ENCODE measurements around the gene MRPS6. TPM values are rescaled to one million over a fixed set of nuclear protein-coding genes. Genes with fewer than 3 reads are reported as not detected.

MRPS6 gene
- total RNA-seq, 1 experiment from 2014 or later = 109 TPM

DNA sequence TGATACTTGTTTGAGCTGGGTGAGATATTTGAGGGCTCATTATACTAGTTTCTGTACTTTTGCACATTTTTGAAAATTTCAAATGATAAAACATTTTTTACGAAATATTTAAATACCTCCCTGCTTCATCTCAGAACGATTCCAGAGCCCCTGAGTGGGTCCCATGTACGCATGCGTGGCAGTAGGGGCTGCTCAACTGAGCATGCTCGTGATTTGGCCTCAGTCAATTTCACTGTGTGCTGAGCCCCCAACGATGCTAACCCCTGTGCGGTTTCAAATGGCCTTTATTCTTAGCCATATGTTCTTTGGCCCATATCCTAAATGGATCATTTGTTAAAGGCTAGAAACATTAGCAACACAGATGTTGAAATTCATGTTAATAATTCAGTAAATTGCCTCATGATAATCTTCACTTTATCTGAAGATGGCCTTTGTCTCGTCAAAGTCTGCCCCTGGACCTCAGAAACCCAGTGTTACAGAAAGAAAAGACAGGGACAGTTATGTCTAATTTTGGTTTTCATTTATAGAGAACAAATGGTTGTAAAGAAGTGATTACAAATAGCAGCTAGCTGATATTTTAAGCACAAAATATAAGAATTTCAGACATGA, 108.2 kb downstream of the MRPS6 start:
- TF ChIP-seq TCF7L2 (IDR thresholded peaks at IDR 0.05; ENCODE audit: low read depth, low read length) (no peak), POLR2AphosphoS5 (IDR thresholded peaks at IDR 0.05; ENCODE audit: low read depth, low read length) (no peak), SIN3A (IDR thresholded peaks at IDR 0.05; ENCODE audit: borderline replicate concordance, insufficient read depth, low read depth, low read length) (no peak)
- TF ChIP-seq, protein P1, sequence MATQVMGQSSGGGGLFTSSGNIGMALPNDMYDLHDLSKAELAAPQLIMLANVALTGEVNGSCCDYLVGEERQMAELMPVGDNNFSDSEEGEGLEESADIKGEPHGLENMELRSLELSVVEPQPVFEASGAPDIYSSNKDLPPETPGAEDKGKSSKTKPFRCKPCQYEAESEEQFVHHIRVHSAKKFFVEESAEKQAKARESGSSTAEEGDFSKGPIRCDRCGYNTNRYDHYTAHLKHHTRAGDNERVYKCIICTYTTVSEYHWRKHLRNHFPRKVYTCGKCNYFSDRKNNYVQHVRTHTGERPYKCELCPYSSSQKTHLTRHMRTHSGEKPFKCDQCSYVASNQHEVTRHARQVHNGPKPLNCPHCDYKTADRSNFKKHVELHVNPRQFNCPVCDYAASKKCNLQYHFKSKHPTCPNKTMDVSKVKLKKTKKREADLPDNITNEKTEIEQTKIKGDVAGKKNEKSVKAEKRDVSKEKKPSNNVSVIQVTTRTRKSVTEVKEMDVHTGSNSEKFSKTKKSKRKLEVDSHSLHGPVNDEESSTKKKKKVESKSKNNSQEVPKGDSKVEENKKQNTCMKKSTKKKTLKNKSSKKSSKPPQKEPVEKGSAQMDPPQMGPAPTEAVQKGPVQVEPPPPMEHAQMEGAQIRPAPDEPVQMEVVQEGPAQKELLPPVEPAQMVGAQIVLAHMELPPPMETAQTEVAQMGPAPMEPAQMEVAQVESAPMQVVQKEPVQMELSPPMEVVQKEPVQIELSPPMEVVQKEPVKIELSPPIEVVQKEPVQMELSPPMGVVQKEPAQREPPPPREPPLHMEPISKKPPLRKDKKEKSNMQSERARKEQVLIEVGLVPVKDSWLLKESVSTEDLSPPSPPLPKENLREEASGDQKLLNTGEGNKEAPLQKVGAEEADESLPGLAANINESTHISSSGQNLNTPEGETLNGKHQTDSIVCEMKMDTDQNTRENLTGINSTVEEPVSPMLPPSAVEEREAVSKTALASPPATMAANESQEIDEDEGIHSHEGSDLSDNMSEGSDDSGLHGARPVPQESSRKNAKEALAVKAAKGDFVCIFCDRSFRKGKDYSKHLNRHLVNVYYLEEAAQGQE (IDR thresholded peaks at IDR 0.05; ENCODE audit: insufficient read depth in 1 of 2, low read depth in 2 of 2, low read length in 1 of 2) = no peak
- TF ChIP-seq, protein P2, sequence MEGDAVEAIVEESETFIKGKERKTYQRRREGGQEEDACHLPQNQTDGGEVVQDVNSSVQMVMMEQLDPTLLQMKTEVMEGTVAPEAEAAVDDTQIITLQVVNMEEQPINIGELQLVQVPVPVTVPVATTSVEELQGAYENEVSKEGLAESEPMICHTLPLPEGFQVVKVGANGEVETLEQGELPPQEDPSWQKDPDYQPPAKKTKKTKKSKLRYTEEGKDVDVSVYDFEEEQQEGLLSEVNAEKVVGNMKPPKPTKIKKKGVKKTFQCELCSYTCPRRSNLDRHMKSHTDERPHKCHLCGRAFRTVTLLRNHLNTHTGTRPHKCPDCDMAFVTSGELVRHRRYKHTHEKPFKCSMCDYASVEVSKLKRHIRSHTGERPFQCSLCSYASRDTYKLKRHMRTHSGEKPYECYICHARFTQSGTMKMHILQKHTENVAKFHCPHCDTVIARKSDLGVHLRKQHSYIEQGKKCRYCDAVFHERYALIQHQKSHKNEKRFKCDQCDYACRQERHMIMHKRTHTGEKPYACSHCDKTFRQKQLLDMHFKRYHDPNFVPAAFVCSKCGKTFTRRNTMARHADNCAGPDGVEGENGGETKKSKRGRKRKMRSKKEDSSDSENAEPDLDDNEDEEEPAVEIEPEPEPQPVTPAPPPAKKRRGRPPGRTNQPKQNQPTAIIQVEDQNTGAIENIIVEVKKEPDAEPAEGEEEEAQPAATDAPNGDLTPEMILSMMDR (IDR thresholded peaks at IDR 0.05) = no peak
- ATAC-seq = no peak
- in situ Hi-C loops (cut with HindIII; ENCODE audit: low pct_unique_long_range_greater_than_20kb, low sequenced_read_pairs) (no loop called here), intact Hi-C loops (cut with micrococcal nuclease; ENCODE audit: unreplicated experiment) (no loop called here)
- no peaks in the 10 kb centered on the region for H3K9me3 ChIP-seq (ENCODE audit: control insufficient read depth, insufficient read depth, low read depth, low read length)
- no peaks in the 10 kb centered on the region for H3K4me1 ChIP-seq (ENCODE audit: control insufficient read depth, insufficient read depth, low read length)
- CTCF ChIA-PET = no interaction called here
- H3K27me3 ChIP-seq (ENCODE audit: control insufficient read depth, insufficient read depth, low read length) = no peaks in the 10 kb centered on the region
- H3K4me3 ChIP-seq (ENCODE audit: low read depth in 2 of 2, low read length in 2 of 2) = no peak overlapping the region
- H3K36me3 ChIP-seq (ENCODE audit: control insufficient read depth, insufficient read depth, low read length) = no peaks in the 10 kb centered on the region
- no peak for DNase-seq (ENCODE audit: low read depth, low spot score)
- BruUV-seq (replicated peaks) = no TSS peak
- POLR2A ChIA-PET = no interaction called here
- H3K27ac ChIP-seq (ENCODE audit: low read length) = no peak overlapping the region

DNA sequence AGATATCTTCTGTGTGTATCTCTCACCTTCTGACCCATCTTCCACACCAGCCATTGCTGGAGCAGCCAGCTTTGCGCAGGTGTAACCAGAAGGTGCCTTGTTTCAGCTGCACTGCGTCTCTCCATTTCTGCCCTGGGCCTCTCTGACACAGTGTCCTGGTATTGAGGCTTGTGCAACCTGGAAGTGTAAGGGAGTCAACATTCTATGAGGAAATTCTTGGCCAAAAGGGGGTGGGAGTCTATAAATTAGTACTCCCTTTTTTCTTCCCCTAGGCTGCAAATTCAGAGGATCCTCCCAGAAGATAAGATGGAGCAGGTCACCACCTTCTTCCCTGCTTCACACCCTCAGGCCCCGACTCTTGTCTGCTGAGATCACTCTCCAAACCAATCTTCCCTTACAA, 109.1 kb downstream of the MRPS6 start:
- TF ChIP-seq, protein P2 (IDR thresholded peaks at IDR 0.05) = no peak
- CTCF ChIA-PET = no interaction called here
- no peaks in the 10 kb centered on the region for H3K36me3 ChIP-seq (ENCODE audit: control insufficient read depth, insufficient read depth, low read length)
- no peak overlapping the region for H3K27ac ChIP-seq (ENCODE audit: low read length)
- H3K4me3 ChIP-seq (ENCODE audit: low read depth in 2 of 2, low read length in 2 of 2) = no peak overlapping the region
- intact Hi-C loops (cut with micrococcal nuclease; ENCODE audit: unreplicated experiment) (no loop called here), in situ Hi-C loops (cut with HindIII; ENCODE audit: low pct_unique_long_range_greater_than_20kb, low sequenced_read_pairs) (no loop called here)
- DNase-seq (ENCODE audit: low read depth, low spot score) (no peak), ATAC-seq (no peak)
- H3K27me3 ChIP-seq (ENCODE audit: control insufficient read depth, insufficient read depth, low read length) = no peaks in the 10 kb centered on the region
- no peaks in the 10 kb centered on the region for H3K9me3 ChIP-seq (ENCODE audit: control insufficient read depth, insufficient read depth, low read depth, low read length)
- POLR2A ChIA-PET = no interaction called here
- H3K4me1 ChIP-seq (ENCODE audit: control insufficient read depth, insufficient read depth, low read length) = no peaks in the 10 kb centered on the region
- BruUV-seq (replicated peaks) = no TSS peak
